Loucy (cell line): ENCODE results near the gene B3GALT5.

ENCODE experiments used
- H2AFZ ChIP-seq: fragments of 200-600 bp; sonication (generic); 2 replicates; pipeline ENCODE4 v1.6.0; 2016; ENCODE audit warnings: antibody characterized with exemption, mild to moderate bottlenecking, low read length, moderate library complexity
- H3F3A ChIP-seq: fragments of 200-600 bp; 2 replicates; pipeline ENCODE4 v1.6.0; 2016; ENCODE audit warnings: antibody characterized with exemption, low read depth, mild to moderate bottlenecking
- H3K27me3 ChIP-seq: fragments of 200-600 bp; sonication (generic); 2 replicates; pipeline ENCODE4 v1.6.1; 2014; ENCODE audit warnings: low read length, mild to moderate bottlenecking; ENCODE audit not compliant: insufficient read depth, poor library complexity, severe bottlenecking
- H3K36me3 ChIP-seq: fragments of 200-600 bp; sonication (generic); 2 replicates; pipeline ENCODE4 v1.6.1; 2016; ENCODE audit warnings: low read length; ENCODE audit not compliant: insufficient read depth
- H3K4me1 ChIP-seq: fragments of 200-600 bp; sonication (generic); 2 replicates; pipeline ENCODE4 v1.5.1; 2014; ENCODE audit warnings: low read length, mild to moderate bottlenecking; ENCODE audit not compliant: insufficient read depth, poor library complexity, severe bottlenecking
- H3K4me2 ChIP-seq: fragments of 200-600 bp; sonication (generic); 2 replicates; pipeline ENCODE4 v1.6.0; 2014; ENCODE audit warnings: antibody characterized with exemption, low read length, low read depth, mild to moderate bottlenecking; ENCODE audit not compliant: poor library complexity, severe bottlenecking
- H3K4me3 ChIP-seq: fragments of 200-600 bp; sonication (generic); 2 replicates; pipeline ENCODE4 v1.5.1; 2014; ENCODE audit warnings: low read length, mild to moderate bottlenecking, mixed read lengths; ENCODE audit not compliant: poor library complexity, severe bottlenecking
- H3K79me2 ChIP-seq: fragments of 200-600 bp; sonication (generic); 2 replicates; pipeline ENCODE4 v1.6.1; 2014; ENCODE audit warnings: low read length; ENCODE audit not compliant: insufficient read depth
- H3K9ac ChIP-seq: fragments of 200-600 bp; sonication (generic); 2 replicates; pipeline ENCODE4 v1.6.0; 2014; ENCODE audit warnings: mild to moderate bottlenecking, low read depth, low read length, moderate library complexity; ENCODE audit not compliant: poor library complexity, severe bottlenecking
- H3K9me2 ChIP-seq: fragments of 200-600 bp; sonication (generic); replicated peaks from 2 replicates; pipeline ENCODE4 v1.6.1; 2016; ENCODE audit warnings: low read depth, low read length, mixed read lengths
- H3K9me3 ChIP-seq: fragments of 200-600 bp; sonication (generic); 2 replicates; pipeline ENCODE4 v1.6.1; 2014; ENCODE audit warnings: mild to moderate bottlenecking, antibody characterized with exemption, low read length, low read depth; ENCODE audit not compliant: insufficient read depth
- H4K20me1 ChIP-seq: fragments of 200-600 bp; sonication (generic); 2 replicates; pipeline ENCODE4 v1.6.0; 2014; ENCODE audit warnings: antibody characterized with exemption, low read length, mild to moderate bottlenecking; ENCODE audit not compliant: insufficient read depth, poor library complexity, severe bottlenecking
- CTCF ChIP-seq: fragments of 200-600 bp; sonication (generic); conservative IDR thresholded peaks from 2 replicates; pipeline ENCODE4 v1.5.1; 2014; ENCODE audit warnings: mild to moderate bottlenecking, antibody characterized with exemption, low read length
- EZH2phosphoT487 ChIP-seq: fragments of 200-600 bp; IDR thresholded peaks from 2 replicates; pipeline ENCODE4 v1.6.1; 2018; ENCODE audit warnings: antibody characterized with exemption, mild to moderate bottlenecking, moderate library complexity, borderline replicate concordance

B3GALT5 gene

DNA sequence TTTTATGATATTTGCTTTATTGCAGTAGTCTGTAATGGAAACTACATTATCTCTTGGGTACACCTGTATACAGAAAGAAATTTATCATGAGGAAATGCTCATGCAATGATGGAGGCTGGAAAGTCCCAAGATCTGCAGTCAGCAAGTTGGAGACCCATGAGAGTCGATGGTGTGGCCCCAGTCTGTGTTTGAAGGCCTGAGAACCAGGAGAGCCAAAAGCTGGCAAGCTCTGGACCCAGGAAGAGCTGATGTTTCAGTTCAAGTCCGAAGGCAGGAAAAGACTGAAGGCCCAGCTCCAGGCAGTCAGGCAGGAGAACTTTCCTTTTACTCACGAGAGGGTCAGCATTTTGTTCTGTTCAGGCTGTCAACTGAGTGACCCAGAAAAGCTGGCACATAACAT is 42.2 kb downstream of the B3GALT5 start:
- H3F3A ChIP-seq: no peaks in the 10 kb centered on the region
- H3K4me3 ChIP-seq: no peak overlapping the region
- no peak overlapping the region for H2AFZ ChIP-seq
- no peaks in the 10 kb centered on the region for H4K20me1 ChIP-seq
- H3K36me3 ChIP-seq: no peaks in the 10 kb centered on the region
- TF ChIP-seq CTCF (no peak), EZH2phosphoT487 (no peak)
- peaks cover 2% of the 10 kb centered on the region; the same call in 1 of the 2 replicates for H3K9me3 ChIP-seq
- no peak overlapping the region for H3K9ac ChIP-seq
- no peaks in the 10 kb centered on the region for H3K9me2 ChIP-seq
- no peaks in the 10 kb centered on the region for H3K27me3 ChIP-seq
- H3K4me1 ChIP-seq: no peaks in the 10 kb centered on the region
- H3K4me2 ChIP-seq: no peak overlapping the region
- no peaks in the 10 kb centered on the region for H3K79me2 ChIP-seq

DNA sequence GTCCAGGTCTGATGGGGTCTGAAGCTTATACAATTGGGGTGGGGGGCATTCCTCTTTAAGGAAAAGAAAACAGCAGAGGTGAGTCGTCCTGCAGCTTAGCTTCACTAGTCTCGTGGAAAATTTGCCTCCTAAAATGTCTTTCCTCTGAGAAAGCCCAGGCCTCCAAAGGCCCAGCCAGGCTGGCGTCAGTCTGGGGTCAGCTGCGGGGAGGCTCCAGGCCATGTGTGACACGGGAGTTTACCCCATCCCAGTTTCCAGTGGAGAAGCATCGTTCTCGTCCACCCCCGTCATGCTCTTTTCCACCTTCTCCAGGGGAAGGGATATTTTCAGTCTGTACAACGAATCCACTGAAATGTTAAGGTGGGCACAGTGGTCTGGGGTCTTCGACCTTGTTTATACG is 42.8 kb downstream of the B3GALT5 start:
- Histone ChIP-seq H4K20me1 (no peaks in the 10 kb centered on the region), H3K79me2 (no peaks in the 10 kb centered on the region), H3K9ac (no peak overlapping the region), H3K4me2 (no peak overlapping the region), H3K4me3 (no peak overlapping the region), H3K4me1 (no peaks in the 10 kb centered on the region), H3K9me3 (no peaks in the 10 kb centered on the region; the same call in 1 of the 2 replicates), H3F3A (no peaks in the 10 kb centered on the region), H3K27me3 (no peaks in the 10 kb centered on the region), H2AFZ (no peak overlapping the region), H3K9me2 (no peaks in the 10 kb centered on the region), H3K36me3 (no peaks in the 10 kb centered on the region)
- no peak for TF ChIP-seq EZH2phosphoT487
- TF ChIP-seq CTCF: no peak

DNA sequence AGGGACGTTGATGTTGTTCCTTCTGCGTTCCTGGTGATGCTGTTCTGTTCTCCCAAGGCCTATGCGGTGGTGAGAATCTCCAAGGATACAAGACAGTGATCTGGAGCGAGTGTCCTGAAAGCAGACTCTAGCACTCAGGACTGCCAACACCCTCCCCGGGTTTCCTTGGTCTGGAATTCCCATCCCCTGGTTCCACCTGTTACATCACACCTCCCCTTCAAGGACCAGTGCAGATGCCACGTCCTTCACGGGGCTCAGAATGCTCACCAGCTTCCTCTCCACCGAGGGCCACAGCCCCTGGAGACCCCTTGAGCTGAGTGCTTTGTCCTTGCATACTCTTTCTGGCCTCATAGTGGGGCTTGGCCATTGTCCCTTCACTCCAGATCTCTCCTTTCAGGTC is 43.5 kb downstream of the B3GALT5 start:
- H3K9ac ChIP-seq: no peak overlapping the region
- TF ChIP-seq CTCF (no peak), EZH2phosphoT487 (no peak)
- no peak overlapping the region for H3K4me3 ChIP-seq
- H3K36me3 ChIP-seq: no peaks in the 10 kb centered on the region
- no peaks in the 10 kb centered on the region for H3K27me3 ChIP-seq
- H3K9me2 ChIP-seq: no peaks in the 10 kb centered on the region
- H3K9me3 ChIP-seq: no peaks in the 10 kb centered on the region; the same call in 1 of the 2 replicates
- H3F3A ChIP-seq: no peaks in the 10 kb centered on the region
- H3K4me2 ChIP-seq: no peak overlapping the region
- H4K20me1 ChIP-seq: no peaks in the 10 kb centered on the region
- no peaks in the 10 kb centered on the region for H3K79me2 ChIP-seq
- H3K4me1 ChIP-seq: no peaks in the 10 kb centered on the region
- no peak overlapping the region for H2AFZ ChIP-seq
